Lower leg skin (tissue), 4 donors: Measurements from ENCODE around the gene USP34. TPM values are rescaled to one million over a fixed set of nuclear protein-coding genes. Genes with fewer than 3 reads are reported as not detected.

Experiments
- DNase-seq, 2 donors: peaks; one replicate each; pipeline ENCODE4 v3.0.0-alpha.2; 2019; ENCODE audit warnings: low spot score in 2 of 2
- H3K4me3 ChIP-seq: fragments of 200-600 bp; sonication (generic); 2 replicates; pipeline ENCODE4 v1.5.1; 2017; ENCODE audit warnings: mild to moderate bottlenecking, low read depth; ENCODE audit not compliant: poor library complexity, severe bottlenecking
- CTCF ChIP-seq, 3 donors: fragments of 450-650 bp; IDR thresholded peaks; one replicate each; pipeline ENCODE4 v1.5.1; 2016; ENCODE audit warnings: antibody characterized with exemption in 3 of 3, mild to moderate bottlenecking in 3 of 3, moderate library complexity in 2 of 3
- POLR2A ChIP-seq, 2 donors: fragments of 450-650 bp; IDR thresholded peaks; one replicate each; pipeline ENCODE4 v1.6.1; 2016 to 2017; ENCODE audit warnings: antibody characterized with exemption in 2 of 2, mild to moderate bottlenecking in 1 of 2, moderate library complexity in 1 of 2
- WGBS, 2 donors: methylation state at CpG; one replicate each; pipeline ENCODE4 v1.1.5; 2018; 5-methylcytosine and 5-hydroxymethylcytosine counted together
- intact Hi-C: fragments of 100-400 bp; cut with DNase I; formaldehyde crosslinking; loops from one replicate; pipeline ENCODE4 v1.15.0; 2023; ENCODE audit warnings: low total_unique reads
- total RNA-seq, 4 donors: library from RNA; depleted of rRNA; stranded (reverse); fragments of >200 nt; gene quantifications; one replicate each; pipeline ENCODE4 v1.1.0, GENCODE V29; 2016

The USP34 gene
- total RNA-seq, 4 donors from 2014 or later, result 84.3 to 181 (median 98.1) TPM

DNA sequence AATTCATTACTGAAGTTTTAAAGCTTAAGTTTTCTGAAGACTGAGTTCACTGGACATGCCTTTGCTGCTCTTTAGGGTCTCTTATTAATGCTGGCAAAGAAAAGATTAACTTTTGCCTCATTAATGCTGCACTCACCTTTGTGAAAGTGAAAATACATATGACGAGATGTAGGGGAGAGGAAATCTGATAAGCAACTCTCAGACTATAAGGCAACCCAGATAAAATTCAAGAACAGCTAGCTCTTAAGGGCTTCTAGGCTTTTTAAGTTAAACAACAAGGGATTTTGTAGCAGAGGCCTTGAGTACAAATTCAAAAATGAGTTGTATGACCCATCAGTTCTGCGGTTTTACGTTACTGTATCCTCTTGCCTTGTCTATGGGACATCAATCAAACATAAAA is 143.7 kb downstream of the USP34 start:
- TF ChIP-seq POLR2A (IDR thresholded peaks at IDR 0.05), result no peak
- no peak for TF ChIP-seq CTCF (IDR thresholded peaks at IDR 0.05)
- intact Hi-C loops, result no loop called here
- 92 to 95% methylated on average over 3 of the region's 3 CpGs for WGBS, 2 donors
- no peak overlapping the region for H3K4me3 ChIP-seq
- DNase-seq, result no peak

GRCh38 chr2:61326423-61326822 is 144.5 kb downstream of the USP34 start:
- DNase-seq, result no peak
- 91 to 92% methylated on average over 3 of the region's 3 CpGs for WGBS, 2 donors
- H3K4me3 ChIP-seq, result no peak overlapping the region
- TF ChIP-seq POLR2A (IDR thresholded peaks at IDR 0.05), result no peak
- no peak for TF ChIP-seq CTCF (IDR thresholded peaks at IDR 0.05)
- intact Hi-C loops, result no loop called here

GRCh38 chr2:61320181-61320580 is 150.7 kb downstream of the USP34 start:
- no peak overlapping the region for H3K4me3 ChIP-seq
- no peak for TF ChIP-seq POLR2A (IDR thresholded peaks at IDR 0.05)
- no peak for TF ChIP-seq CTCF (IDR thresholded peaks at IDR 0.05)
- WGBS, 2 donors, result 96 to 99% methylated on average over 3 of the region's 3 CpGs
- intact Hi-C loops, result no loop called here
- DNase-seq, result no peak

GRCh38 chr2:61318553-61318952 is 152.3 kb downstream of the USP34 start:
- TF ChIP-seq CTCF (IDR thresholded peaks at IDR 0.05) (no peak), POLR2A (IDR thresholded peaks at IDR 0.05) (no peak)
- DNase-seq, result no peak
- 93 to 94% methylated on average over 1 of the region's 1 CpG for WGBS, 2 donors
- intact Hi-C loops, result no loop called here
- no peak overlapping the region for H3K4me3 ChIP-seq

DNA sequence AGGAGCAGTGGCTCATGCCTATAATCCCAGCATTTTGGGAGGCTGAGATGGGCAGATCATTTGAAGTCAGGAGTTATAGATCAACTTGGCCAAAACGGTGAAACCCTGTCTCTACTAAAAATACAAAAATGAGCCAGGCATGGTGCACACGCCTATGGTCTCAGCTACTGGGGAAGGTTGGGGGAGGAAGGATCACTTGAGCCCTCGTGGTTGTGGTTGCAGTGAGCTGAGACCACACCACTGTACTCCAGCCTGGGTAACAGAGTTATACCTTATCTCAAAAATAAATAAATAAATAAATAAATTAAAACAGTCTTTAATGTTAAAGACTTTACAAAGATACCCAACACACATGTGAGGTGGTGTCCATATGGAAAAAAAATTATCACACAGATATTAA is 174.9 kb downstream of the USP34 start:
- intact Hi-C loops, result no loop called here
- no peak overlapping the region for H3K4me3 ChIP-seq
- 66 to 85% methylated on average over 3 of the region's 3 CpGs for WGBS, 2 donors
- TF ChIP-seq POLR2A (IDR thresholded peaks at IDR 0.05) (no peak), CTCF (IDR thresholded peaks at IDR 0.05) (no peak)
- no peak for DNase-seq

DNA sequence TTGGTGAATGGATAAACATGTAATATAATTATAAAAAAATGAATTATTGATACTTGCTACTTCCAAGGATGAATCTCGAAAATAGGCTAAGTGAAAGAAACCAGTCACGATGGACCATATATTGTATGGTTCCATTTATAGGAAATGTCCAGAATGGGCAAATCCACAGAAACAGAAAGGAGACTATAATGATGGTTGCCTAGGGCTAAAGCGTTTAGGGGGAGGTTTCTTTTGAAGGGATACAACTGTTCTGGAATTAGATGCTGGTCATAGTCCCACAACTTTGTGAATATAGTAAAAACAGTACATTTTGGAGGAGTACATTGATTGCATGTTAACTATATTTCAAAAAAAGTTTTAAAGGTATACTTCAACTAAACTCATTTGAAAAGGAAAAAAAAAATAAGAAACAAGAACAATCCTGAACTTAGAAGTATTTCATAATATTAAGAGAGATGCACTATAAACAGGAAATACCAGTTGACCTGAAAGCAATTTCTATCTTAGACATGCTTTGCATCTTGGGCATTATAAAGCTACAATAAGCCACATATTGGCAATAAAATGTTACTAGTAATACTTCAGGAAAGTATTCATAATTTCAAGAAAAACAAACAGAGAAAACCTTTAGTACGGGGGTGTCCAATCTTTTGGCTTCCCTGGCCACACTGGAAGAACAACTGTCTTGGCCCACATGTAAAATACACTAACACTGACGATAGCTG is 178.9 kb downstream of the USP34 start:
- TF ChIP-seq POLR2A (IDR thresholded peaks at IDR 0.05), result no peak
- 88 to 90% methylated on average over 5 of the region's 5 CpGs for WGBS, 2 donors
- DNase-seq, result no peak
- intact Hi-C loops, result no loop called here
- H3K4me3 ChIP-seq, result no peak overlapping the region
